Fibroblast of skin of abdomen (primary cell): ENCODE measurements around the gene SDHB.

Source experiments
- DNase-seq: peaks from one replicate; pipeline ENCODE4 v3.0.0-alpha.2; 2013

Gene SDHB

DNA sequence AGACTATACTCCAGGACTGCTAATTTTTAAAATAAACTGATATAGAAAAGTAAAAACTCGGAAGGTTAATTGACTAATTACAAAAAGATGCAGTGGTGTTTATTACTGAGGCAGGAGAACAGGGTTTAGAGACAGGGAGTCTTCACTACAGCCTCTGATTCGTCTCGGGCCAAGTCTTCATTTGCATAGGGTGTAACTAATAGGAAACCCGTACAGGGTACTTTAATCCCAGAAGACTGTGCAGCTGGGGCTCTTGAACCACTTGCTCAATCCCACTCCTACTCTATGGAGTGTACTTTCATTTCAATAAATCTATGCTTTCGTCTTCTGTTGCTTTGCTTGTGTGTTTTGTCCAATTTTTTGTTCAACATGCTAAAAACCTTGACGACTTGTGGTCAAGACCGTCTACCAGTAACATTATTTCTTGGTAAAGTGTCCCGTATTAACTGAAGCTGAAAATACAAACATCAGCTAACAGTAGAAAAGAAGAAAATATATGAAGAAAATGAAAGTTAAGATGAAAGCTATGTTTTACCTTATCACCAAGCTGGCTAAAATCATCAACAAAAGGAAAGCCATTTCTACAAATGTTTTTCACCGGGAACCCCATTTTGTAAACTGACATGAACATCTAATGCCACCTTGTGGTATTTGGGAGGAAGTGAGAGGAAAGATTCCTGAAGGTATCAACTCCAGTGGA is 8.0 kb downstream of the SDHB start:
- peak; percentile 63 for DNase-seq

GRCh38 chr1:17045150-17045549 is 8.7 kb downstream of the SDHB start:
- DNase-seq: no peak

DNA sequence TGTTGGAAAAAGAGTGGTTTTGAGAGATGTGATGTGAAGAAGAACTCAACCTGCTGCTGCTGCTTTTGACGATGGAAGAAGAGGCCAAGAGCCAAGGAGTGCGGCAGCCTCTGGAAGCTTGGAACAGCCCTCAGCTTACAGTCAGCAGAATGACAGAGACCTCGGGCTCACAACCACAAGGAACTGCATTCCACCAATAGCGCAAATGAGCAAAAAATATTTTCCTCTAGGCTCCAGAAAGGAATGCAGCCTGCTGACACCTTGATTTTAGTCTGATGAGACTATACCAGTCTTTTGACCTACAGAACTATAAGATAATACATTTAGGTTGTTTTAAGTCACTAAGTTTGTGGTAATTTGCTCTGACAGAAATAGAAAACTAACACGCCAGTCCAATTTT is 10.2 kb downstream of the SDHB start:
- DNase-seq: no peak

DNA sequence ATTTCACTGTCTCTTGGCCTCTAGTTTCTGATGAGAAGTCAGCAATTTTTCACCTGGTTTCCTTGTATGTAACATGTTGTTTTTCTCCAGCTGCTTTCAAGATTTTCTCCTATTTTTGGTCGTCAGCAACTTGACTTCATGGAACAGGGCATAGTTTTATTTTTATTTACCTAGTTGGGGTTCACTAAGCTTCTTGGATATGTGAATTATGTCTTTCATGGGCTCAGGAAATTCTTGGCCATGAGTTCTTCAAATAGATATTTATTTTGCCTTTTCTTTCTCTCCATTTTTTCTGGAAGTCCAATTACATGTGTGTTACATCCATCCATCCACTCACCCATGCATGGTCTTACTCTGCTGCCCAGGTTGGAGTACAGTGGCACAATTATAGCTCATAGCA is 13.7 kb downstream of the SDHB start:
- no peak for DNase-seq

DNA sequence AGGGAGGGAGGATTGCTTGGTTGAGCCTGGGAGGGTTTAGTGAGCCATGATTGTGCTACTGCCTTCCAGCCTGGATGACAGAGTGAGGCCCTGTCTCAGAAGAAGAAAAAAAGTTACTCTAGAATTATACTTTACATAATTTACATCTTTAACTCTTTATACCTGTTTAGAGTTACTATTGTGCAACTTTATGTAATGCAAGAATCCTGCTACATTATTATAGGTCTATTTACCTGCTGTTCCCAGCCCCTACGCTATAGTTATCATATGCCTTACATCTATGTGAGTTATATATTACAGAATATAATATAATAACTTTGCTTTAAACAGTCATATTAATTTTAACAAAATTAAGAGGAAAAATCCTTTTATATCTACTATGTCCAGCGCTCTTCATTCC is 14.3 kb downstream of the SDHB start:
- no peak for DNase-seq

GRCh38 chr1:17033481-17033880 is 20.4 kb downstream of the SDHB start:
- DNase-seq: no peak

DNA sequence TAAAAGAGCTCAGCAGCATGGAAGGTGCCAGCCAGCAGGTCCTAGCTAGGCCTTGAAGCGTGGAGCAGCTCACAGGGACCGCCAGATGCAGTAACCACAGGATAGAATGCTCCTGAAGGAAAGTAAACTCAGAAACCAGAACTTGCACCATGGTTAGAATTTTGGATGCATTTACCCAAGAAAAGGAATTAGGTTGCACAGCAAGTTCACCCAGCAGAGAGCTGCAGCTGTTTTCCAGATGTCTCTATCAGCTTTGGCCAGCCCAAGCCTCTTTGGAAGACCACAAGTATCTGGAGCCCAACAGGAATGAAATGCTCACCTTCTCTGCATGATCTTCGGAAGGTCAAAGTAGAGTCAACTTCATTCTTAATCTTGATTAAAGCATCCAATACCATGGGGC is 21.1 kb downstream of the SDHB start:
- DNase-seq: peak; percentile 12

GRCh38 chr1:17031436-17031835 is 22.4 kb downstream of the SDHB start:
- DNase-seq: no peak

DNA sequence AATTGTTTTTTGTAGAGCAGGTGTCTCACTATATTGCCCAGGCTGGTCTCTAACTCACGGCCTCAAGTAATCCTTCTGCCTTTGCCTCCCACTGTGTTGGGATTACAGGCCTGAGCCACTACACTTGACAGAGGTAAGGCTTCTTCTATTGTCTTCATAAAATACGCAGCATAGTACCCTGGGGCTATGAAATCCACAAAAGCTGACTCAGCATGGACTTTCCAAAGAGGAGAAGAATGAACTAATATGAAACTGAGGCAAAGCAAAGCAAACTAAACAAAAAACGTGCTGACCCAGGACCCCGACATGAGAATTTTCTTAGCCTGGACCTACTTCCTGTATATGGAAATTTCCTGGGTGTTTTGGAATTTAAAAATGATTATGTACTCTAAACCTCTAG is 23.6 kb downstream of the SDHB start:
- DNase-seq: no peak

DNA sequence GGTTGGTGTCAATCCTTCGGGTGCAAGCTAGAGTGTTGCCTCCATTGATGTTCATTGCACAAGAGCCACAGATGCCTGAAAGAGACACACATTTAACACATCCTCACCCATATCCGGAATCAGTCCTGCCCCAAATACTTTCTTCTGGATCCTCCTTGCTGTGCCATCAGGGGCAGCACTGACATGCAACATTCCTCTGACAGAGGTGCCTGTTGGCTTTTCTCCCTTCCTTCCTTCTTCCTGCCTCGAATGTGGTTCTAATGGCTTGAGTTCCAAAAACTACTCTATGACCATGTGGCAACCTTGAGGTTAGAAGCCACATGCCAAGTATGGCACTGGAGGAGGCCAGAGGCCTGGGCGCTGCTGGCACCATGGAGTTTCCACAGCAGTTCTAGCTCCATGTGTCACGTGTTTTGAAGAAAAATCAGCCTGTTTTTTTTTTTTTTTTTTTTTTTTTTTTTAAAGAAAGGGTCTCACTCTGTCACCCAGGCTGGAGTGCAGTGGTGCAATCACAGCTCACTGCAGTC is 25.1 kb downstream of the SDHB start:
- DNase-seq: no peak

DNA sequence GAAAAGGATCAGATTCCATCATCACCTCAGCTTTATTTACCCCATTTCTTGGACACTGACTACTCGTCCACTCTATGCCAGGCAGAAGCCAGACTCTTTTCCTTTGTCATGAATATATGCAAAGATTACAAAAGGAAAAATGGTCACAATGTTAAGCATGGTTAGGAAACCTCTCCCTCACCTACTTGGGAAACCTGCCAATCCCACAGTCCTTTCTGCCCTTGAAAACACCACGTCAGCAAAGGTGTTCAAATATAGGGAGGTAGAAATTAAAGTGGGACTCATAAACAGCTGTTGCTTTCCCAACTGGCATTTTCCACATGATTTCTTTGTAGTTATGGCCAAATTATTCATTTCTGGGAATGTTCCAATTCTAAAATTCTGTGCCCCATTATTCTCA is 25.9 kb downstream of the SDHB start:
- DNase-seq: no peak

GRCh38 chr1:17027403-17027802 is 26.4 kb downstream of the SDHB start:
- DNase-seq: no peak

- no peak for DNase-seq
Measured at GRCh38 chr1:17024721-17025120, 29.1 kb downstream of the SDHB start.

GRCh38 chr1:17023573-17023972 is 30.3 kb downstream of the SDHB start:
- DNase-seq: no peak

- no peak for DNase-seq
Measured at GRCh38 chr1:17023102-17023501, 30.7 kb downstream of the SDHB start.

DNA sequence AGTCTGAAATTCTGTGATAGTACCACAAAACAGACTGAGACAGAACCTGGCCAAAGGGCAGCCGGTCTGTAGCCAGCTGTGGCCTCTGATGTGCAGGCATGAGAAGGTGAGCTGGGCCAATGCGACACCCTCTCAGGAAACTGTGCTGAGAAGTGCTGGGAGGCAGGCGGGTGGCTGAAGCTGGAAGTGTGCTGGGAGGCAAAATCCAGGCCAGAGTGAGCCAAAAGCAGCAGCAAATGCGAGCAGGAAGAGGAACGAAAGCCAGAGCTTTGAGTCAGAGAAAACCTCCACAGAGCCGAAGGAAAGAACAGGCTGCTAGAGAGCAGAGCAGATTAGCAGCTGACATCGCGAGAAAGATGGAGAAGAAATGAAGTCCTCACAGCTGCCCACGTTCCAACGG is 31.9 kb downstream of the SDHB start:
- no peak for DNase-seq

DNA sequence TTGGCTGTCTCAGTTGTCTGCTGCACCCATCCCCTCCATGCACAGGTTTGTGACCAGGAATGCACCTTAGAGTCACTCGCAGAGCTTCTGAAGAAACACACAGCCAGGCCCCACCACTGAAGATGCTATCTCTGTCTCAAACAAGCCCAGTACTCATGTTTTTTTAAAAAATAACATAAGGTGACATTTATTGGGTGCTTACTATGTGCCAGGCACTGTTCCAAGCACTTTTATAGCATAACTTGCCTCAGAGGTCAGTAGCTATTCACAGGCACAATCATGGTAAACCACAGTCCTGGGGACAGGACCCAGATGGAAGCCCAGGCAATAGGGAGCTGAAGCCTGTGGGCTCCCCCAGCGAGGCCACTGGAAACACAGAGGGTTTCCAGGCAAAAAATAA is 33.3 kb downstream of the SDHB start:
- DNase-seq: no peak

- no peak for DNase-seq
Measured at GRCh38 chr1:17018849-17019248, 35.0 kb downstream of the SDHB start.

GRCh38 chr1:17017435-17017834 is 36.4 kb downstream of the SDHB start:
- no peak for DNase-seq

DNA sequence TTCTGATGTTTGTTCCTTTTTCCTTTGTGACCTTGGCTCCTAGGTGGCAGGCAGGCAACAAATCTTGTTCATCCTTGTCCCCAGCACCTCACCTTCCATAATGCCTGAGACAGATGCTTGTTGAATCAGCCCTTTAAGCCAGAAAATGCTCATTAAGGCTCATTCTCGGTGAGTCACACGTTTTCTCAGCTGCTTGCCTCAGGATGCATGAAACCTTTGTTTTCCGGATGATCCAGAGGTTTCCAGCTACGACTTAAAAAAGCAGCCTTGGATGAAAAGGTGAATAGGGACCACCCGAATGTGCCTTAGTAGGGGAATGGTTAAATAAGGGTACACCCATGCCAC is 37.5 kb downstream of the SDHB start:
- DNase-seq: peak; percentile 58

DNA sequence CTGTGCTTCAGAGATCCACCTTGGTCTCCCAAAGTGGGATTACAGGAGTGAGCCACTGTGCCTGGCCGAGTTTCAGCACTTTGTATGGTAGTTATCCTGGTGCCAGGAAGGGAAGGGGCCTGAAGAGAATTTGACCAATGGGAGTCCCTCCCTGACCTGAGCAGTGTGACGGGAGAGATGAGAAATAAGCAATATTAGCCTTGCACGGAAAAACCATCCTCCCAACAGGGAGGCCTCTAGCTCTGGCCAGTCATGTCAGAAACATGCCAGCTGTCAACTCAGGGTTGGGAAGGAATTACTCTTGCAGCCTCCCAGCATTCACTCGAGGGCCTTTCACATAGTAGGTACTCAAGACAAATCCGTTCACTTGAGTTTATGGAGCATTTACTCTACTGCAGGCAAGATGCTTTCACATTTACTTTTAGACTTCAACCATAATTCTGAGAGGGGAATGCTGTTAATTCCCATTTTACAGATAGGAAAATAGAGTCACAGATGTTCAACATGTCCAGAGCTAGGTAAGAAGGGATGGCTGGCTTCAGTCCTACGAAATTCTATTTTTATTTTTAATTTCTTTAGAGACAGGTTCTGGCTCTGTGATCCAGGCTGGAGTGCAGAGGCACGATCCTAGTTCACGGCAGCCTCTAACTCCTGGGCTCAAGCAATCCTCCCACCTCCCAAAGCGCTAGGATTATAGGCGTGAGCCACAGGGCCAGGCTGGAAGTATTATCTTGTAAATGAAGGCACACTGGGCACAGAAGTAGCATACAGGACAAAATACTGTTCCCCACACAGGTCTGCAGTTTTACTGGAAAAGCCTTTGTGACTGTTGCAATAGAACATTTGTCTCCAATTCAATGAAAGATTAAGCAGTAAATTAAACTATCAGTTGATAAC is 38.9 kb downstream of the SDHB start:
- no peak for DNase-seq

GRCh38 chr1:17013491-17014320 is 40.1 kb downstream of the SDHB start:
- DNase-seq: no peak
